Skin epidermis (tissue), 12 donors: Measurements from ENCODE around the gene MX1.
A peak's percentile ranks its signal among the peaks of the same experiment; 100 is the strongest.

ENCODE experiments used
- H3K27ac ChIP-seq, 21 experiments: fragments of 200-600 bp; sonication (generic) in 11 of 21; one replicate each; pipeline ENCODE4 v1.5.0; 2020; ENCODE audit warnings: mild to moderate bottlenecking in 3 of 21, inconsistent platforms in 2 of 21, moderate library complexity in 2 of 21
- H3K4me3 ChIP-seq, 7 experiments: fragments of 200-600 bp; sonication (generic) in 2 of 7; one replicate each; pipeline ENCODE4 v1.5.0; 2020; ENCODE audit warnings: inconsistent platforms in 2 of 7, mild to moderate bottlenecking in 2 of 7, moderate library complexity in 1 of 7

Gene MX1

GRCh38 chr21:41482980-41483379, 56.9 kb downstream of the MX1 start:
- no peak overlapping the region for H3K27ac ChIP-seq

DNA sequence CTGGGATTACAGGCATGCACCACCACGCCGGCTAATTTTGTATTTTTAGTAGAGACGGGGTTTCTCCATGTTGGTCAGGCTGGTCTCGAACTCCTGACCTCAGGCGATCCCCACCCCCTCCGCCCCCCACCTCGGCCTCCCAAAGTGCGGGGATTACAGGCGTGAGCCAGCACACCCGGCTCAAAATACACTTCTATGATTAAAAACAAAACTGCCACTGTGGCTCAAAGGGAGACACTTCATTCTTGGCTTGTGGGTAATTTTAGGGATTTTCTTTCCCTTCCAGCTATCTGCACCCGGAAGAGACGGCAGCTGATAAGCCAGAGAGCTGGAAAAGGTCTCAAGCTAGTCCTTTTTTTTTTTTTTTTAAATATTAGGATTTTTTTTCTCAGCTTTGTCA, 57.4 kb downstream of the MX1 start:
- Histone ChIP-seq H3K27ac (no peak overlapping the region), H3K4me3 (no peak overlapping the region)

More at GRCh38 chr21:41482980-41483379, 56.9 kb downstream of the MX1 start:
- no peak overlapping the region for H3K4me3 ChIP-seq

DNA sequence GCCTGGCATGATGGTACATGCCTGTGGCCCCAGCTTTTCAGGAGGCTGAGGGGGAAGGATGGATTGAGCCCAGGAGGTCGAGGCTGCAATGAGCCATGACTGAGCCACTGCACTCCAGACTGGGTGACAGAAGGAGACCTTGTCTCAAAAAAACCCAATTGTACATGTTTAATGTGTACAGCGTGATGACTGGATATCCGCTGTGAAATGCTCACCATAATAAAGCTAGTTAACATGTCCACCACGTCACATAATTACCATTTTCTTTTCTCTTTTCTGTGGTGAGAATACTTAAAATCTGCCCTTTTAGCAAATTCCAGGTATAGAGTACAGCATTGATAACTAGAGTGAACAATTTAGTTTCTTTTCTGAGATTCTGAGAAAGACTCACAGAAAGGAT, 57.9 kb downstream of the MX1 start:
- Histone ChIP-seq H3K4me3 (no peak overlapping the region), H3K27ac (no peak overlapping the region)

DNA sequence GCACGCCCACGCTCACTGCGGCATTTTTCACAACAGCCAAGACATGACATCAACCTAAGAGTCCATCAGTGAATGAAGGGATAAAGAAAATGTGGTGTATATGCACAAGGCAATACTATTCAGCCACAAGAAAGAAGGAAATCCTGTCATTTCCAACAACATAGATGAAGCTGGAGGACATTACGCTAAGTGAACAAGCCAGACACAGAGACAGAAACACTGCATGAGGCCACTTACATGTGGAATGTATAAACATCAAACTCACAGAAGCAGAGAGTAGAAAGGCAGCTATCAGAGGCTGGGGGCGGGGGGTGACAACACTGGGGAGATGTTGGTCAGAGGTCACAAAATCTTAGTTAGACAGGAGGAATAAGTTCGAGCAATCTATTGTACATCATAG, 61.0 kb downstream of the MX1 start:
- H3K27ac ChIP-seq, result no peak overlapping the region
- no peak overlapping the region for H3K4me3 ChIP-seq

GRCh38 chr21:41488080-41488479, 62.0 kb downstream of the MX1 start:
- H3K27ac ChIP-seq, result no peak overlapping the region

DNA sequence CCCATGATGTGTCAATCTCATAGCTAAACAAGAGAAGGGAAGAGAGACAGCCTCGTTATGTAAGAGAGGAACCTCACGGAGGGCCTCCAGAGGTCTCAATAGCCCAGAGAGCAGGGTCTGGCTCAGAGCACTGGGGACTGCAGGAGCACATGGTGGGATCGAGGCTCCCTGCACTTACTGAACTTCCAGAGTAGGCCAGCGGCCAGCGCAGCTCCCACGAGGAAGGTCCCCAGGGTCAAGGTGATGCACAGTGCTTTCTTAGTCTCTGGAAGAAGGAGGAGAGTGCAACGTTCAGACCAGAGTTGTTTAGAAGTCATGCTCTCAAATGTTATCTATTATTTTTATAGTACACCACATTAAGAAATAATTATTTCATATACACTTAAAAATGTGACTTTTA, 63.3 kb downstream of the MX1 start:
- Histone ChIP-seq H3K27ac (no peak overlapping the region), H3K4me3 (no peak overlapping the region)

More at GRCh38 chr21:41488080-41488479, 62.0 kb downstream of the MX1 start:
- no peak overlapping the region for H3K4me3 ChIP-seq

DNA sequence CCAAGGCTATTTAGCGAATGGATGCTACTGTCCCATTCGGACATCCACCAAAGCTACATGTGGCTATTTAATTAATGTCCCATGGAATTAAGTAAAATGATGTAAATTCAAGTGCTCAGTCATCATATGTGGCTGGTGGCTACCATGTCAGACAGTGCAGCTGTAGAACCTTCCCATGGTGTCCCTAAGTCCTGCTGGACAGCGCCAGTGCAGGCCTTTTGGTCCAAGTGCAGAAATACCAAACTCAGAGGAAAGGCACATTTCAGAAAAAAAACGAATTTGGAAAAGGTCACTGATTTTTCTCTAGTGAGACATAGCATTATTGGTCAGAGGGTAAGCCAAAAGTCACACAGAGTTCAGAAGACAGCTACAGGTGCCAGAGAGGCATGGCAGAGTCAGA, 64.3 kb downstream of the MX1 start:
- no peak overlapping the region for H3K4me3 ChIP-seq
- H3K27ac ChIP-seq, result no peak overlapping the region

DNA sequence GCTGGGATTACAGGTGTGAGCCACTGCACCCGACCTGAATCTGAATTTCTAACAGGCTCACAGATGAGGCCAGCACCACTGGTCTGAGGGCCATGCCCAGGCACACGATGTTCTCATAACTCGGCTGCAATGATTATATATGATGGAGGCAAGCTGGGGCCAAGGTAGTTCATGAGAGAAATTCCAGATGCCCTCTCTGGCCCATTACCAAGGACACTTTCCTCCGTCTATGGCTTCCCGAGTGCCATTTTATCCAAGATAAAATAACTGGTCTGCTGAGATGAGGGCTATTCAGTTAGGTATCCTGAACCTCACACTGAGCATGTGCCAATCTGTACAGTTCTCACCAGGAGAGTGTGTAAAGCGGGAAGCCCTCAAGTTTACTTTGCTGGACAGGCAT, 65.4 kb downstream of the MX1 start:
- Histone ChIP-seq H3K27ac (no peak overlapping the region), H3K4me3 (no peak overlapping the region)

DNA sequence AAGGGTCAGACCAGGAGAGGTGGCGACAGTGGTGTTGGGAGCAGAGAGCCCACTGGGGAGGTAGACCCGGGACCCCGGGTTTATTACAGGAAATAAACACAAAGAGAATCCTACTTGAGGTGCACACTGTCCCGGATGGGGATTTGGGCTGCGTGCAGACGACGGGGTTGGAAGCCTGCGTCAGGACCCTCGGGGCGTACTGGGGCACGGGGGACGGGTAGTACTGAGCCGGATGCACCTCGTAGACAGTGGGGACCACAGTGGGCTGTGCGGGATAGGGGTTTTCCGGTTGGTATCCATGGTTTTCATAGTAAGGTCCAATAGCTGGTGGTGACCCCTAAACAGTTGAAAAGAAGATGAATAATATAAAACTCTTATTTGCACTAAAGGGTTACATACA, 68.2 kb downstream of the MX1 start:
- Histone ChIP-seq H3K27ac (no peak overlapping the region), H3K4me3 (no peak overlapping the region)

DNA sequence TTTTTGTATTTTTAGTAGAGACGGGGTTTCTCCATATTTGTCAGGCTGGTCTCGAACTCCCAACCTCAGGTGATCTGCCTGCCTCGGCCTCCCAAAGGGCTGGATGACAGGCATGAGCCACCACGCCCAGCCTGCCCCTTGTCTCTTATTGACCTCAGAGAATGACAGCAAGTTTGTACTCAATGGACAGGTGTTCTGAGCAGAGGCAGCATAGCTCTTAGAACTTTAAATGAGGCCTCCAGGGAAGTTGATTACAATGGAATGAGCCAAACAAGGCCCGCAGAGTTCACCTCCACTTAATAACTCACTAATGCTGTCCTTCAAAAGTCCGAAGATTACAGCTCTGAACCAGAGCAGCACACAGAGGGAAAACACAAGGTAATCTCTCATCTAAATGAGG, 71.0 kb downstream of the MX1 start:
- Histone ChIP-seq H3K4me3 (no peak overlapping the region), H3K27ac (no peak overlapping the region)

- no peak overlapping the region for H3K27ac ChIP-seq
- no peak overlapping the region for H3K4me3 ChIP-seq
Observed at GRCh38 chr21:41497788-41498187, 71.7 kb downstream of the MX1 start.

DNA sequence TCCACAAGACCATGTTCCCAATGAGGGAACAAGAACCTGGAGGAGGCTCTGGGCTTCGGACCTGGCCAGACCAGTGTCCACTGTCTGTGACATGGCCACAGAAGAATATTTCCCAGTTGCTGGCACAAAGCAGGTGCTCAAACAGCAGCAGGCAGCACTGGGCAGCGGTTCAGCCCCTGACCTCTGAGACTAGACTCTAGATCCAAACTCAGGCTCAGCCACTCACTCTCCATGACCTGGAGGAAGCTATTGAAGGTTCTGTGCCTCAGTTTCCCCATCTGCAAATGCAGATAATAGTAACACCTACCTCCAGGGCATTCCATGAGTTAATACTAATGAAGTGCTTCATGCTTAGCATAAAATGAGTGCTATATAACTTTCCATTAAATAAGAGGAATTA, 73.9 kb downstream of the MX1 start:
- no peak overlapping the region for H3K4me3 ChIP-seq
- no peak overlapping the region for H3K27ac ChIP-seq

DNA sequence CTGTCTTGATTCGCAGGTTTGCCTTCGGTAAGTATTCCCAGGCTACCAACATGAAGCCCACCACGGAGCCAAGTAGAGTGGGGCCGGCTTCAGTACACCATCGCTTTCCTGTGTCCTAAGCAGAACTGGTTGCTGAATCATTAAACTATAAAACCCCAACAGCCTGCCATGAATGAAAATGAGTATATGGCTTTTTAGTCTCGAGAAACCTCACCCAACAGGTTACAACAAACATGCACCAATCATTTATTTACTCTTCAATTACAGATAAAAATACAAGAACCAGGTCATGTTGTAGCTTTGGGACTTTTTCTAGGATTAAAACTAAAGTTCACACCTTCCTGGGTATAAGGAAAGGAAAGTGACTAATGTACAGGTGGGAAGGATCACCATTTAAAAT, 74.3 kb downstream of the MX1 start:
- Histone ChIP-seq H3K4me3 (no peak overlapping the region), H3K27ac (no peak overlapping the region)

DNA sequence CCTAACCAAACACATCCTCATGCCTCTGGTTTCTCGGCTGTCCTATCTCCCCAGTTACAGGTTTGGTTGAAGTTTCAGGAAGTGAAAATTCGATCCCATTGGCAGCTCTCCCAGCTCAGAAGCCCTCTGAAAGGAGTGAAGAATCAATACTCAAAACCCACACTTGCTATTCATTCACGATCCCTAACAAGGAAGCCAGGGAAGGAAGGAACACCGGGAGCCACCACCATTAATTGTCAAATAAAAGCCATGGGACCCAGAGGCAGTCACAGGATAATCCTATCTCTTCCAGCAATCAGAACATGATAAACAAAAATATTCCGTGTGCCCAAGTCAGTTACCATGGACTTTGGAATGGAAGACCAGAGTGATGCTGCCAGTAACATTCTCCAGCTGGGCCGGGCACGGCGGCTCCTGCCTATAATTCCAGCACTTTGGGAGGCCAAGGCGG, 74.9 kb downstream of the MX1 start:
- H3K4me3 ChIP-seq, result no peak overlapping the region
- H3K27ac ChIP-seq, result no peak overlapping the region

GRCh38 chr21:41501919-41502318, 75.9 kb downstream of the MX1 start:
- Histone ChIP-seq H3K4me3 (no peak overlapping the region), H3K27ac (no peak overlapping the region)

DNA sequence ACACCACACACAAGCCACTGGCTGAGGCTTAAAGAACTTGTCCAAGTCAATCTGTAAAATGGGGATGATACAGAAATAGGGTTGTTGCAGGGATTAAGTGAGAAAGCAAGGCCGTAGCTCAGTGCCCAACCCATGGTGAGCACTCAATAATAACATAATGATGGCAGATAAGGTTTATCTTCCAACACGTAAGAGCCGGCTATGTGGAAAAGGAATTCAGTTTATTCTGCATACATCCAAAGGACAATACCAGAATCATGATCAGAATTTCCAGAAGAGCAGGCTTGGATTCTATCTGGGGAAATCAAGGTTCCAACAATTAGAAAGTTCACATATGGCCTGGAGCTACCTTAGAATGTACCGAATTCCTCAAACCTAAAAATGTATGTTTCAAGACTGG, 77.3 kb downstream of the MX1 start:
- H3K27ac ChIP-seq, result no peak overlapping the region

GRCh38 chr21:41504030-41504429, 78.0 kb downstream of the MX1 start:
- H3K4me3 ChIP-seq, result no peak overlapping the region
- no peak overlapping the region for H3K27ac ChIP-seq

More for the DNA sequence above, 77.3 kb downstream of the MX1 start:
- H3K4me3 ChIP-seq, result no peak overlapping the region

DNA sequence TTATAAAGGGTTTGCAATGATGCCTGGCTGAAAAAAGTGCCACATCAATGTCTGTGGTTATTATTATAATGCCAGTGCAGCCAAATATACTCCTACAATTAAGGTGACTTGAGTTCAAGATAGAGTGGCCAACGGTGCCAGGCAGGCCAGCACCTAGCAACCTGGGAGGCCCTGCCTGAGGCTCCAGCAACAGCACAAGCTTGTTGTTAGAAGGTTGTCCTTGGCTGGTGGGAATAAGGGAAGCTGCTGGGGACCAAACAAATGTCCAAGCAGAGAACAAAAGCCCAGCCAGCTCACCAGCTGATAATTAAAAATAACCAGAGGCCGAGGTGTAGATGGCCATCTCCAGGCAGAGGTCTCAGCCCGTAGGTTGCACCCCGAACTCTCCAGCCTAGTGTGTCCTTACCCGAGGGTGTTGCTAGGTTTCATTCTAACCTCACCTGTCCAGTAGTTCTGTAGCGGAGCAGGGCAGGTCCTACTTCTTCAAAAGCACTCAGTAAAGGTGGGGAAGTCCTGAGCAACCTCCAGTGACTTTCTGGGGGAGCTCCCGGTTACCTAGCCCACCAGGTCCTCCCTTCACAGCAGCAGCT, 80.1 kb downstream of the MX1 start:
- H3K4me3 ChIP-seq, result no peak overlapping the region
- H3K27ac ChIP-seq, result no peak overlapping the region

DNA sequence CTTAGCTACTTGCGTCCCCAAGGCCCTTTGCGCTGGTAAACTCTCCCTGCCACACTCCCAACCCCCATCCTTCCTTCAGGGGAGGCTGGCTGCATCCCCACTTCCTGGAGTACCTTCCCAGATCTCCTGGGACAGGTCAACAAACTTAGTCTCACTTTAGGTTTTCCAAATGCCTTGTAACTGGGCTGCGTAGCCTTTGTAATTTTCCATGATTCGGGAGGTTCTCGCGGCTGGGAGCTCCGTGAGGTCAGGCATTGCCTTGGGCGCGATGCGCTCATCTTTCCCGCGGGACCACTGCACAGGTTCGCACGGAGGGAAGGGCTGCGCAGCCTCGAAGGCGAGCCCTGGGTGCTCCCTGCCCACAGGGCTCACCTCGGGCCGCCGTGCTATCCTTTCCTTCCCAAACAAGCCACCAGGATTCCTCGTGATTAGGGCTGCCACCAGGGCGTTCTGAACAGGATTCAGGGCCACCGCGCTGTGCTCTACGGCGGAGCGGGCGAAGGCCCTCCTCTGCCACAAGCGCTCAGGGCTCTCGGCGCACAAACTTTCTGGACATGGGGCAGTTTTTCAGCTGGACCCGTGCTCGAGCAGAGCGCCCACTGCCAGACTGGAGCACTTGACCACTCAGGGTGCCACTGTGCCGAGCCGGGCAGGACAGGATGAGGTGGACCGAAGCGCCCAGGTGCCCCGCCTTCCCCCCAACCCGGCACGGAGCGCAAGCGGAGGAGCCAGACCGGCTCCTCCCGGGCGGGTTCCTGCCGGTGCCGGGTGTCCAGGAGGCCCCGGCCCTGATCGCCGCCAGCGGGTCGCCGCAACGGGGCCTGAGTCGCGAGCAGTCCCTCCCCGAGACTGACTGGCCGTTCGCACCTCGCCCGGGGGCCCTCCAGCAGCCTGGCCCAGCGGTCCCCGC, 80.8 kb downstream of the MX1 start:
- Histone ChIP-seq H3K4me3 (peak overlapping the region in 5 of 7 experiments; percentile 6 to 34 (median 23)), H3K27ac (peak overlapping the region in 4 of 21 experiments; percentile 11 to 32 (median 24))

- peak within 1 kb of the TSS in 5 of 7 experiments; percentile 6 to 34 (median 23) for H3K4me3 ChIP-seq
- peak within 1 kb of the TSS in 5 of 21 experiments; percentile 19 to 32 (median 25) for H3K27ac ChIP-seq
Observed at GRCh38 chr21:41507521-41508414, 81.7 kb downstream of the MX1 start, which contains the start of gene TMPRSS2. TMPRSS2 (minus strand) TSS chr21:41508158; CDS start chr21:41498133, 10,025 bp downstream.
